Measurements from ENCODE around the gene MRPL49. TPM values are rescaled to one million over a fixed set of nuclear protein-coding genes. Genes with fewer than 3 reads are reported as not detected.

MRPL49 gene
- total and polyA plus RNA-seq, 9 of the 15 experiments (the other 6 are each of a cell fraction or from before 2014, with no cell fraction given) = 74.3 to 132 (median 91.2) TPM

- TF ChIP-seq, protein P1, sequence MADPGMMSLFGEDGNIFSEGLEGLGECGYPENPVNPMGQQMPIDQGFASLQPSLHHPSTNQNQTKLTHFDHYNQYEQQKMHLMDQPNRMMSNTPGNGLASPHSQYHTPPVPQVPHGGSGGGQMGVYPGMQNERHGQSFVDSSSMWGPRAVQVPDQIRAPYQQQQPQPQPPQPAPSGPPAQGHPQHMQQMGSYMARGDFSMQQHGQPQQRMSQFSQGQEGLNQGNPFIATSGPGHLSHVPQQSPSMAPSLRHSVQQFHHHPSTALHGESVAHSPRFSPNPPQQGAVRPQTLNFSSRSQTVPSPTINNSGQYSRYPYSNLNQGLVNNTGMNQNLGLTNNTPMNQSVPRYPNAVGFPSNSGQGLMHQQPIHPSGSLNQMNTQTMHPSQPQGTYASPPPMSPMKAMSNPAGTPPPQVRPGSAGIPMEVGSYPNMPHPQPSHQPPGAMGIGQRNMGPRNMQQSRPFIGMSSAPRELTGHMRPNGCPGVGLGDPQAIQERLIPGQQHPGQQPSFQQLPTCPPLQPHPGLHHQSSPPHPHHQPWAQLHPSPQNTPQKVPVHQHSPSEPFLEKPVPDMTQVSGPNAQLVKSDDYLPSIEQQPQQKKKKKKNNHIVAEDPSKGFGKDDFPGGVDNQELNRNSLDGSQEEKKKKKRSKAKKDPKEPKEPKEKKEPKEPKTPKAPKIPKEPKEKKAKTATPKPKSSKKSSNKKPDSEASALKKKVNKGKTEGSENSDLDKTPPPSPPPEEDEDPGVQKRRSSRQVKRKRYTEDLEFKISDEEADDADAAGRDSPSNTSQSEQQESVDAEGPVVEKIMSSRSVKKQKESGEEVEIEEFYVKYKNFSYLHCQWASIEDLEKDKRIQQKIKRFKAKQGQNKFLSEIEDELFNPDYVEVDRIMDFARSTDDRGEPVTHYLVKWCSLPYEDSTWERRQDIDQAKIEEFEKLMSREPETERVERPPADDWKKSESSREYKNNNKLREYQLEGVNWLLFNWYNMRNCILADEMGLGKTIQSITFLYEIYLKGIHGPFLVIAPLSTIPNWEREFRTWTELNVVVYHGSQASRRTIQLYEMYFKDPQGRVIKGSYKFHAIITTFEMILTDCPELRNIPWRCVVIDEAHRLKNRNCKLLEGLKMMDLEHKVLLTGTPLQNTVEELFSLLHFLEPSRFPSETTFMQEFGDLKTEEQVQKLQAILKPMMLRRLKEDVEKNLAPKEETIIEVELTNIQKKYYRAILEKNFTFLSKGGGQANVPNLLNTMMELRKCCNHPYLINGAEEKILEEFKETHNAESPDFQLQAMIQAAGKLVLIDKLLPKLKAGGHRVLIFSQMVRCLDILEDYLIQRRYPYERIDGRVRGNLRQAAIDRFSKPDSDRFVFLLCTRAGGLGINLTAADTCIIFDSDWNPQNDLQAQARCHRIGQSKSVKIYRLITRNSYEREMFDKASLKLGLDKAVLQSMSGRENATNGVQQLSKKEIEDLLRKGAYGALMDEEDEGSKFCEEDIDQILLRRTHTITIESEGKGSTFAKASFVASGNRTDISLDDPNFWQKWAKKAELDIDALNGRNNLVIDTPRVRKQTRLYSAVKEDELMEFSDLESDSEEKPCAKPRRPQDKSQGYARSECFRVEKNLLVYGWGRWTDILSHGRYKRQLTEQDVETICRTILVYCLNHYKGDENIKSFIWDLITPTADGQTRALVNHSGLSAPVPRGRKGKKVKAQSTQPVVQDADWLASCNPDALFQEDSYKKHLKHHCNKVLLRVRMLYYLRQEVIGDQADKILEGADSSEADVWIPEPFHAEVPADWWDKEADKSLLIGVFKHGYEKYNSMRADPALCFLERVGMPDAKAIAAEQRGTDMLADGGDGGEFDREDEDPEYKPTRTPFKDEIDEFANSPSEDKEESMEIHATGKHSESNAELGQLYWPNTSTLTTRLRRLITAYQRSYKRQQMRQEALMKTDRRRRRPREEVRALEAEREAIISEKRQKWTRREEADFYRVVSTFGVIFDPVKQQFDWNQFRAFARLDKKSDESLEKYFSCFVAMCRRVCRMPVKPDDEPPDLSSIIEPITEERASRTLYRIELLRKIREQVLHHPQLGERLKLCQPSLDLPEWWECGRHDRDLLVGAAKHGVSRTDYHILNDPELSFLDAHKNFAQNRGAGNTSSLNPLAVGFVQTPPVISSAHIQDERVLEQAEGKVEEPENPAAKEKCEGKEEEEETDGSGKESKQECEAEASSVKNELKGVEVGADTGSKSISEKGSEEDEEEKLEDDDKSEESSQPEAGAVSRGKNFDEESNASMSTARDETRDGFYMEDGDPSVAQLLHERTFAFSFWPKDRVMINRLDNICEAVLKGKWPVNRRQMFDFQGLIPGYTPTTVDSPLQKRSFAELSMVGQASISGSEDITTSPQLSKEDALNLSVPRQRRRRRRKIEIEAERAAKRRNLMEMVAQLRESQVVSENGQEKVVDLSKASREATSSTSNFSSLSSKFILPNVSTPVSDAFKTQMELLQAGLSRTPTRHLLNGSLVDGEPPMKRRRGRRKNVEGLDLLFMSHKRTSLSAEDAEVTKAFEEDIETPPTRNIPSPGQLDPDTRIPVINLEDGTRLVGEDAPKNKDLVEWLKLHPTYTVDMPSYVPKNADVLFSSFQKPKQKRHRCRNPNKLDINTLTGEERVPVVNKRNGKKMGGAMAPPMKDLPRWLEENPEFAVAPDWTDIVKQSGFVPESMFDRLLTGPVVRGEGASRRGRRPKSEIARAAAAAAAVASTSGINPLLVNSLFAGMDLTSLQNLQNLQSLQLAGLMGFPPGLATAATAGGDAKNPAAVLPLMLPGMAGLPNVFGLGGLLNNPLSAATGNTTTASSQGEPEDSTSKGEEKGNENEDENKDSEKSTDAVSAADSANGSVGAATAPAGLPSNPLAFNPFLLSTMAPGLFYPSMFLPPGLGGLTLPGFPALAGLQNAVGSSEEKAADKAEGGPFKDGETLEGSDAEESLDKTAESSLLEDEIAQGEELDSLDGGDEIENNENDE (IDR thresholded peaks at IDR 0.05; ENCODE audit: low read depth, low read length) = no peak
- TF ChIP-seq ZNF217 (CRISPR knock-in tag; IDR thresholded peaks at IDR 0.05) = no peak
- TF ChIP-seq ZNF75A (CRISPR knock-in tag; IDR thresholded peaks at IDR 0.05) = no peak
- no peak for TF ChIP-seq SAP30 (IDR thresholded peaks at IDR 0.05; ENCODE audit: borderline replicate concordance, insufficient read depth, low read depth, low read length, poor library complexity, severe bottlenecking)
- TF ChIP-seq ILK (tag; IDR thresholded peaks at IDR 0.05; ENCODE audit: borderline replicate concordance, low read depth) = no peak
Observed at GRCh38 chr11:65112546-65113360, 9.4 kb upstream of the MRPL49 start (continued).
